Activated gamma-delta T cell (primary cell): ENCODE results near the gene CNOT1.
"Not testable (repeated sequence)": the region's sequence is repeated elsewhere in the genome, so short reads cannot be mapped to it uniquely, and the experiment has no call there.

Experiments used
- DNase-seq: peaks from one replicate; lab custom pipeline; 2025; lab: John Stamatoyannopoulos, UW

CNOT1 gene

DNA sequence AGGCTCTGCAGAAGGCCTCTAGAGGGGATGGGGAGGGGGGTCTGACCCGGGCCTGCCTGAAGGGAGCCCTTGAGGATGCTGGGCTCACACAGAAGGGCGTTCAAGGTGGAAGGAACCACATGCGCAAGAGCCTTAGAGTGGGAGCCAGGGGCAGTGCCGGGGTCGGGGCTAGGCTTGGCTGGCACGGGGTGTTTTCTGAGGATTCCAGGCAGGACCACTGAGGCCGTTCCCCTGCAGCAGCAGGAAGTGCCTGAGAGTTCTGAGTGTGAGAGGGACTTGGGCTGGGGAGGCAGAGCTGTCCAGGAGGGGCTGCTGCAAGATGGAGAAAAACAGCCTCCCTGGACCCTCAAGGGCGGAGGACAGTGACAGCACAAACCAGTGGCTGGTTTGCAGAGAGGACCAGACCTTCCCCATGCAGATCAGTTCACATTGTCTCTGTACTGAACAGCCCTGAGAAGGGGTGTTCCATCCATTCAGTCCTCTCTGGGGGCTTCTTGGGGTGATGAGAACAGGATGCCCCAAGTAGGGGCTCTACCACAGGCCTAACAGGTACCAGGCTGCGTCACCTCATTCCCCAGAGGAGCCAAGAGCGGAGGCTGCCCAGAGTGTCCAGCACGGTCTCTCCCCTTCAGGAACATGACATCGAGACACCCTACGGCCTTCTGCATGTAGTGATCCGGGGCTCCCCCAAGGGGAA is 126.3 kb downstream of the CNOT1 start:
- no peak for DNase-seq

DNA sequence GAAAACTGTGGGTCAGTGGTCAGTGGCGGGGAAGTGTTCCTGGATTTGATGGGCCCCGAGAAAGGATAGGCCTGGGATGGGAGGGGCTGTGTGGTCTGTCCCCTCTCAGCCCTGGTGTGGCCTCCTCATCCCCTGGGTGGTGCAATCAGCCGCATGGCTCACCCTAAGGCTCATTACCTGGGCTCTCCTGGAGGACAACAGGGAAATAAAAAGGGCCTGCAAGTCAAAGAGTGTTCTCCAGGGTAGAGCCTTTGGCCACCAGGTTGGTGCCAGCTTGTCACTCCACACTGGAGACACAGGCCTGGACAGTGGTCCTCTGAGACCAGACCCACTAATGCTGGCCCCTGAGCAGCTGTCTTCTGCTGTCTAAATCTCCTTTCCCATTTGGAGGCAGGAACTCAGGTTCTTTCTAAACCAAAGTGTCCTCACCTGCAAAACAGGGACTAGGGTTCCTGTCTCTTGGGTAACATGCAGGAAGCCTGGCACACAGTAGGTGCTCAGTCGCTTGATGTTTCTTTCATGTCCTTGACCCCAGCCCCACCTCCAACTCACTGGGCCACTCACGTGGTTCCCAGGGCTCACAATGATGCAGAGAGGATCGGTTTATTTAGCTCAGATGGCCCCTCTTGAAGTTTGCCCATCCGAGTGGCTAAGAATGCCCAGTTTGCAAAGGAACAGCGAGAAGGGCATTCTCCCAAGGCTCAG is 127.3 kb downstream of the CNOT1 start:
- no peak for DNase-seq

- no peak for DNase-seq
Measured at GRCh38 chr16:58501242-58502131, 128.1 kb downstream of the CNOT1 start.

DNA sequence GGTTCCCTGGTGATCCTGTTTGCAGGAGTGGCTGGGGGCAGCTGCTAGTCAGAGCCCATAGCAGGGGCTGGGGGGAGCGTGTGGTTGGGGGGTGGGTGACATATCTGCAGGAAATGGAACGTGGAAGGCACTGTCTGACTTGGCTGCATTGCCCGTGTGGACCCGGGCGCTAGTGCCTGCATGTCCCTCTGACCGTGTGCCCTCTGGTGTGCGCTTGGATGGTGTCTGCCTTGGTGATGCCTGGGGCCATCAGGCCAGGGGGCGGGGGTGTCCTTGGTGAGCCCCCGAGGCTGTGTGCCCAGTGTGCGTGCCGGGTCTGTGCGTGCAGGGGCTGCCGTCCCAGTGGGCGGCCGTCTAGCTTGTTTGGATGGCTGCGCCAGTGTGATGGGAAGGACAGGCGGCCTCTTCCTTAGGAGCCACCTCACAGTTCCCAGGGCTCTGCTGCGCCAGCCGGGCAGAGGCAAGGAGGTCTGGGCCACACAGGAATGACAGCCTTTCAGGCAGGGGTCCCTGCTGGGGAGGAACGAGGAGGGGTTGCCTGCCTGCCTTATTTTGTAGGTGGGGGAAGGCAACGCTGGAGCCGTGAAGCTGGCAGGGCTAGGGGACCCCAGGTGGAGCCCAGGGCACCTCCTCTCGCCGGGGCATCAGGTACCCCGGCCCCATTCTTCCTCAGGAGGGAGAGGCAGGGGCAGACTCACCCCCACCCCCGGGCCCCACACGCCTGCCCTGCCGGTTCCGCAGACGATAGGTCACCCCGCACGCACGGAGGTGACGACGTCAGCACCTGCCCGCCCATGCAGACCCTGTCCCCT is 129.0 kb downstream of the CNOT1 start:
- no peak for DNase-seq

DNA sequence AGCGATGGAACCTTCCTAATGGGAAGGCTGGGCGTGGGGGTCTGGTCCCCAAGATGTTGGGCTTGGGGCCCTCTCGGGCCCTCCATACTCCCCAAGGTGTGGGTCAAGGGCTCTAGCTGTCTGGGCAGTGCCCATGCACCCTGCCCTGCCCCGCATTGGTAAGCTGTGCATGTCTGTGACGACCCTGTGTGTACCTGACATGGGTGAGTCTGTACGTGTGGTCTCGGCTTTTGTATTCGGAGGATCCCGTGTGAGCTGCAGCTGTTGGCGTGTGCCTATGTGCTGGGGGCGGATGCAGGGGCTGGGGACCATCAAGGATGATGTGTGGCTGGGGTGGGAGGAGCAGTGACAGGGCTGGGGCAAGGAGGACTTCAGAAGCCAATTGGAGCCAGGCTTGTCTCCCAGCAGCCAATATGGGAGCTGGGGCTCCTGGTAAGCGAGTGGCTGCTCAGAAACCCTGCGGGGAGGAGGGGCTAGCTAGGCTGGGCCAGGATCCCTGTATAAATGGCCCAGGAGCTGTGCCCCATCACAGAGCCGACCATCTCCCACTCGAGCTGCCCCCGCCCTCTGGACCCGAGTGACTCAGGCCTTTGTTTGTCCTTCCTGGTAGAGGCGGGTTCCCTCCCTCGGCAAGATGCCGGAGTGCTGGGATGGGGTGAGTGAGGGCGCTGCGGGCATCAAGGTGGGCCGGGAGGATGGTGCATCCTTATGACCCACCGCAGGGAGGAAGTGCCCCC is 129.8 kb downstream of the CNOT1 start, which contains the start of gene NDRG4:
TSS of gene NDRG4 (plus strand) at position 529 of the 737 bp plus-strand sequence. CDS start at position 635, 106 bp downstream.
- DNase-seq = no peak

DNA sequence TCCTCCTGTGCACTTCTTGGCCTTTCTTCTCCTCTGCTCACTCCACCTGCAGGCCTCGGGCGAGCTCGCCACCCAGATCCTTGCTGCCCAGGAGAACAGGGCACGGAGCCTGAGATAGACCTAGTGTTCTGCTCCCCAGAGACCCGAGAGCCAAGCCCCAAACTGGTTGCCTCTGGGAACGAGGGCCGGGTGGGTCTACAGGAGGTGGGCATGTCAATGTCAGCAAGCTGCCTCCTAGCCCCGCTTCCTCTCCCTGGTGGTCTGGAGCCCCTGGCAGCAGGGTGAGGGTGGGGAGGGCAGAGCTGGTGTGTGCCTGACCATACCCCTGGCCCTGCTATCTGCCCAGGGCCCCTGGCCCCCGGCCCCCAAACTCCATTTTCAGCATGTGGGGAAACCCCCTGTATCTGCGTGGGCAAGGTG is 130.5 kb downstream of the CNOT1 start:
- no peak for DNase-seq

DNA sequence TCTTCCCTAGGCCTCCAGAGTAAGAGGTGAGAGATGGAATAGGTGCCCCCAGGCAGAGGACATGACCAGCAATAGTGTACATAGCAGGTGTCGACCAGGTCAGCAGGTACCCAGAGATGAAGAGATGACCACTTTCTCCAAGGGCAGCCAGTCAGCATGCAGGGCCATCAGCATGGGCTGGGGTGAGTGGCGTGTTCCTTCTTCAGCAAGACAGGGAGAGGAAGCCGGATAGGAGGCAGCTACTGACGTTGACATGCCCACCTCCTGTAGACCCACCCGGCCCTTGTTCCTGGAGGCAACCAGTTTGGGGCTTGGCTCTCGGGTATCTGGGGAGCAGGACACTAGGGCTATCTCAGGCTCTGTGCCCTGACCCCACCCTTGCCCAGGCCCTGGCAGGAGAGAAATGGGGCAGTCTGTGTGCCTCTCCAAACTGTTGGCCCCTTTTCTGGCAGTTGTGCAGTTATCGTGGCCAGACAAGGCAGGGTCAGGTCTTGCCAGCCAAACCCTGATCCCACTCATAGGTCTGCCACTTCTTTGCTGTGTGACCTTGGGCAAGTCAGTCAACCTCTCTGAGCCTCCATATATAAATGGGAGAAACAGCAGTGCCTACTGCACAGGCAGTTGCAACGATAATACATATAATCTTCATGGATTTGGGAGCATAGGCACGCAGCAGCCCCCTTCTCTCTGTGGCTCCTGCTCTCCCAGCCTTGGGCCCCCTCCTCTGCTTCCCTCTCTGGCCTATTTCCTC is 131.1 kb downstream of the CNOT1 start:
- no peak for DNase-seq

DNA sequence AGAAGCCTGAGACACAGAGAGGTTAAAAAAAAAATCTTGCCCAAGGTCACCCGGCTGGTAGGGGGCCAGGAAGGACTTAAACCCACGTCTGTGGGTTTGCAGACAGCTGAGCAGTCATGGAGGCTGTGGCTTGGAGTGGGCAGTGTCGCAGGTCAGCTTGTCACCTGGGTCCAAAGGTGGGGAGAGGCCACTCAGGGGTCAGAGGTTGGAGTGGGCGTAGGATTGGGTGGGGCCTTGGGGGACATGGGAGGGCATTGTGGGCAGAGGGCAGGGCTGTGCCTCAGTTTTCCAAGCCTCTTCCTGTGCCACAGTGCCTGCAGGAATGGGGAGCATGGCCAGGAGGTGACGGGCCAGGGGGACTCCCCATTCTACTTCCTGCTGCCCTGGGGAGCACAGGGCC is 131.7 kb downstream of the CNOT1 start:
- no peak for DNase-seq

GRCh38 chr16:58497468-58497867 is 132.2 kb downstream of the CNOT1 start:
- DNase-seq = no peak

DNA sequence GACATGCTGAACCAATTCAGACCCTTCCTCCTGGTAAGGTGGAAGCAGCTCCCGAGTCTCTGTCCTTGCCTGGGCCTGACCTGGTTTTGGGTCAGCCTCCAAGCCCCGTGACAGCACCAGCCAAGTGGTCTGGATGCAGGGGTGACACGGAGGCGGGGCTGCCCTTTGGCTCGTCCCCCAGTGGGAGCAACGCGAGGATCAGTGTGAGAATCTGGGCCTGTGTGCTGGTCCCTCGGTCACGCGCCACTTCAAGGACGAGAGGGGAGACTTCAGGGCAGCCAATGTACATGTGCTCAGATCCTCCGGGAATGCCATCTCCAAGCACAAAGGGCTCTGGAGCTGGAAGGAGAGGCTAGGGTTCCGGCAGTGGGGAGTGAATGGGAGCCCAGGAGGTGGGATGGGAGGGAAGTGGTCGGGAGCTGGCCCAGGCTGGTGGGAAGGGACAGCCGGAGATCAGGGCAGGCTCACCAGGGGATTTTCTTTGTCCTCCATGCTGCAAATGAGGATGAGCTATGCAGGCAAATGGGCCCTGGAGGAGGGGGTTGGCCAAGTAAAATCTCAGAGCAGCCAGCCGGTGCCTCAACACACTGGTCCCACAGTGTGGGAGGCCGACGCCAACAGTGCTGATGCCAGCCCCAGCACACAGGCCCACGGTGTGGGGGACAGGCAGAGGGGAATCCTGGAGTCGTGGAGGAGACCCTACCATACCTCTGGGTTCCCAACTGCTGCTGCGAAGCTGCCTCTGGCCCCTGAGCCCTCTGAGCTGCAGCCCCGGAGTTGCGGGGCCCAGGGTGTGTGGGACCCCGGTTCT is 133.9 kb downstream of the CNOT1 start:
- no peak for DNase-seq

- DNase-seq = no peak
Measured at GRCh38 chr16:58494981-58495520, 134.6 kb downstream of the CNOT1 start.

DNA sequence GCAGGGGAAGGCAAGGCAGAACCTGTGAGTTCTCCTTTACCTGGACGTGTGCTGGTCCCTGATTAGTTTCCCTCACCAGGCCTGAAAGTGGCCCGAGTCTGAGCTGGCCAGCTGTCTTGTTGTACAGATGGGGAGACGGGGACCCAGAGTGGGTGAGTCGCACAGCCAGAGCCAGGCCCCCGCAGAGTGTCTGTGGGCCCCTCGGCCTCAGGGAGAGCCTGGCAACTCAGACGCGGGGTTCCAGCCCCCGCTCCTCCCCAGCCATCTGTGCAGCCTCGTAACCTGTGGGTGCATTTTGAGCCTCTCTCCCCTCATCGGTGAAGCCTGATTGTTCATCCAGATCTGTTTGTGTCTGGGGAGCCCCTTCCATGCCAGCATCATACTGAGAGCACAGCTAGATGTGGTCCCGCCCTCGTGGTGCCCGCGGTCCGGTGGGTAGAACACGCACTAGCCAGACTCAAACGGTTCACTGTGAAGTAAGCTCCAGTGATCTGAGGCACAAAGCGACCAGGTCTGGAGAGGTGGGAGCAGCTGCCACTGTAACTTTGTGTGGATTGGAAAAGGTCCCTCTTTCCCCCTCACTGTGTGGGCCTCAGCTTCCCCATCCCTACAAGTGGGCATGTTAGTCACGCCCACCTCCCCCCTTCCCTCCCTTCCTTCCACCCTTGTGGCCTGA is 135.7 kb downstream of the CNOT1 start:
- DNase-seq = no peak

GRCh38 chr16:58492735-58493134 is 136.9 kb downstream of the CNOT1 start:
- no peak for DNase-seq

- no peak for DNase-seq
Measured at GRCh38 chr16:58492066-58492465, 137.6 kb downstream of the CNOT1 start.

GRCh38 chr16:58490539-58490938 is 139.1 kb downstream of the CNOT1 start:
- DNase-seq = not testable (repeated sequence)

DNA sequence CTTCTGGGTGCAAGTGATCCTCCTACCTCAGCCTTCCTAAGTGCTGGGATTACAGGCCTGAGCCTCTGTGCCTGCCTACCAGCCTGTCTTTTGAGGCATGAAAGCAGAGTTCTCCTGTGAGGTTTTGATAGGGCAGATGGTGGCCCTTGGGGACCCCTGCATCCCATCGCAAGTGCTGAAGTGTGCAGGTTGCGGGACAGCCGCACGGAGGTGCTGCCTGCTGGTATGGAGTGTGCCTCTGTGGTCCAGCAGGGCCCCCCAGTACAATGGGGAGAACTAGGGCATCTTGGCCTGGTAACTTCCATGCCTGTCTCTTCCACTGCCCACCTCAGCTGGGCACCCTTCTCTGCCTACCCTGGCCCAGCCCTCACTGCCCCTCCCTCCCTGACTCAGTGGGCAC is 139.6 kb downstream of the CNOT1 start:
- DNase-seq = no peak

GRCh38 chr16:58488531-58488930 is 141.1 kb downstream of the CNOT1 start:
- DNase-seq = no peak

GRCh38 chr16:58487566-58488351 is 141.9 kb downstream of the CNOT1 start:
- peak; percentile 39 for DNase-seq
